ENCODE data around the gene HERC2. TPM values are rescaled to one million over a fixed set of nuclear protein-coding genes. Genes with fewer than 3 reads are reported as not detected.
A peak's percentile ranks its signal among the peaks of the same experiment; 100 is the strongest.
"Not testable (repeated sequence)": the region's sequence is repeated elsewhere in the genome, so short reads cannot be mapped to it uniquely, and the experiment has no call there.

The HERC2 gene
- total RNA-seq = 100 to 1,000 TPM in 1 of 3 donors, 10 to 100 TPM in 2; 61.2 to 109 (median 73.9) TPM
- long read RNA-seq, donor 1, partial matches to known transcripts = 43 of 45 reads
- long read RNA-seq, donor 1, other reads (novel, unspliced or antisense) = 1 of 45 reads
- long read RNA-seq, donor 2, partial matches to known transcripts = 13 of 19 reads
- long read RNA-seq, donor 2, other reads (novel, unspliced or antisense) = 3 of 19 reads

DNA sequence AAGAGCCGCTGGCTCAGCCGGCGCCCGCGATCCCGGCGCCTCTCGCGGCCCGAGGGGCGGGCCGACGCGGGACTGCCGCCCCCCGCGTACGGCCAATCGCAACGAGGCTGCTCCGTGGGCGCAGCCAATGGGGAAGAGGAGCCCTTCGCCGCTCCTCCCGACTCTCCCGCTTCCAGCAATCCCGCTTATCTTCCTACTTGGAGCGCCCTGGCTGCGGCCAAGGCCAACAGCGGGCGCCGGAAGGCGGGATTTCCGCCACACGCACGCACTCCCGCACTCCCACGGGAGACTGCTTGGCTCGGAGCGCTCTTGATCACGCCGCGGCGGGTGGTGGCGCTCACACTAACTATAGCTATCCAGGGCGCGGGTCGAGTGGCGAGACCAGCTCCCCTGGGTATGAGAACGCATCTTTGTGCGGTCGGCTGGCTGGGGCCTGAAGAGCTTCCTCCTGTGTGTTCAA is at the start of gene HERC2:
Gene HERC2 (minus strand): TSS at position 51 of the 460 bp plus-strand sequence. CDS start 746 bp downstream, outside the sequence.
- H3K36me3 ChIP-seq (ENCODE audit: low read depth); H3K4me3 ChIP-seq; ATAC-seq; intact Hi-C loops (cut with DNase I, micrococcal nuclease); DNase-seq; H3K4me1 ChIP-seq (ENCODE audit: low read depth); H3K9me3 ChIP-seq: not testable (repeated sequence)

GRCh38 chr15:28365502-28365901 is 43.5 kb upstream of the HERC2 start:
- peak in 1 of 3 donors; percentile 9 for DNase-seq
- H3K4me1 ChIP-seq (ENCODE audit: low read depth); H3K36me3 ChIP-seq (ENCODE audit: low read depth); H3K9me3 ChIP-seq; H3K4me3 ChIP-seq; ATAC-seq; intact Hi-C loops (cut with DNase I, micrococcal nuclease): not testable (repeated sequence)

GRCh38 chr15:28357984-28358383 is 36.0 kb upstream of the HERC2 start, which contains the start of gene GOLGA6L24:
GOLGA6L24 (minus strand) TSS chr15:28358084; CDS start chr15:28358023, 61 bp downstream.
- H3K4me3 ChIP-seq; H3K36me3 ChIP-seq (ENCODE audit: low read depth); H3K9me3 ChIP-seq; DNase-seq; intact Hi-C loops (cut with DNase I, micrococcal nuclease); ATAC-seq; H3K4me1 ChIP-seq (ENCODE audit: low read depth): not testable (repeated sequence)

GRCh38 chr15:28321358-28322078 is 461 bp downstream of the HERC2 start:
- H3K36me3 ChIP-seq (ENCODE audit: low read depth); H3K4me1 ChIP-seq (ENCODE audit: low read depth); H3K4me3 ChIP-seq; ATAC-seq; H3K9me3 ChIP-seq; intact Hi-C loops (cut with DNase I, micrococcal nuclease): not testable (repeated sequence)
- DNase-seq = peak in 2 of 3 donors; percentile 3 to 28

- H3K4me3 ChIP-seq; H3K9me3 ChIP-seq; H3K4me1 ChIP-seq (ENCODE audit: low read depth); intact Hi-C loops (cut with DNase I, micrococcal nuclease); ATAC-seq; DNase-seq; H3K36me3 ChIP-seq (ENCODE audit: low read depth): not testable (repeated sequence)
Observed at GRCh38 chr15:28319725-28320124, 2.3 kb downstream of the HERC2 start.

DNA sequence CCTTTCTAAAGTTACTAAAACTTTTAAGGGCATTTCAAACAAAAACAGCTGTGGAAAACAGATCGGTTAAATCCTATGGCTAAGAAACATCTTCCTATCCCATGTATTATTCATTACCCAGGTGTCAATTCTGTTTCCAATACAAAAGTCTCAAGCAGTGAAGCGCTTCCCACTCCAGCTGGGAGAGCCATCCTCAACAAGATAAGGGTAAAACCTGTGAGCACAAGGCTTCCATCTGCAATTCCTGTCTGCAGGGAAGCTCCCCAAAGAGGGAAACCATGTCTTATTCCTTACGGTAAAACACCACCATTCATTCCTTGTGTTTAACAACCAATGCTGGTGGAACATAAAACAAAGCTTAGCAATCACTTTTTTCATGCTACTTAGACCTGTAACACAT is 3.2 kb downstream of the HERC2 start:
- H3K4me1 ChIP-seq (ENCODE audit: low read depth); H3K4me3 ChIP-seq; intact Hi-C loops (cut with DNase I, micrococcal nuclease); ATAC-seq; DNase-seq; H3K9me3 ChIP-seq; H3K36me3 ChIP-seq (ENCODE audit: low read depth): not testable (repeated sequence)

DNA sequence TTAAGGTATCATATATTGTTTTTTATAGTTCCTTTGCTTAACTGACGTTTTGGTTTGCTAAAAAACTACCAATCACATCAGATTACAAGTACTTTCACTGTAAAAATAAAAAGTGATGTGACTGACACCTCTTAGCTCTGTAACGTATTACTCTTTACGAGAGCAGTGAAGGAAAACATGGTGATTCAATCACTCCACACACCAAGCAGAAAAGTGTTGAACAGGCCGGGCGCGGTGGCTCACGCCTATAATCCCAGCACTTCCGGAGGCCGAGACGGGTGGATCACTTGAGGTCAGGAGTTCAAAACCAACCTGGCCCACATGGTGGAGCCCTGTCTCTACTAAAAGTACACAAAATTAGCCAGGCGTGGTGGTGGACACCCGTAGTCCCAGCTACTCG is 3.9 kb downstream of the HERC2 start:
- H3K9me3 ChIP-seq; intact Hi-C loops (cut with DNase I, micrococcal nuclease); H3K4me1 ChIP-seq (ENCODE audit: low read depth); H3K36me3 ChIP-seq (ENCODE audit: low read depth); H3K4me3 ChIP-seq: not testable (repeated sequence)
- DNase-seq (peak in 1 of 3 donors; percentile 10), ATAC-seq (peak; percentile 36)

GRCh38 chr15:28316958-28317357 is 5.0 kb downstream of the HERC2 start:
- DNase-seq; H3K9me3 ChIP-seq; H3K4me1 ChIP-seq (ENCODE audit: low read depth); intact Hi-C loops (cut with DNase I, micrococcal nuclease); ATAC-seq; H3K4me3 ChIP-seq; H3K36me3 ChIP-seq (ENCODE audit: low read depth): not testable (repeated sequence)

GRCh38 chr15:28310454-28310853 is 11.5 kb downstream of the HERC2 start:
- ATAC-seq; H3K4me1 ChIP-seq (ENCODE audit: low read depth); DNase-seq; H3K4me3 ChIP-seq; H3K36me3 ChIP-seq (ENCODE audit: low read depth); H3K9me3 ChIP-seq; intact Hi-C loops (cut with DNase I, micrococcal nuclease): not testable (repeated sequence)

GRCh38 chr15:28308718-28309117 is 13.3 kb downstream of the HERC2 start:
- H3K4me3 ChIP-seq; H3K4me1 ChIP-seq (ENCODE audit: low read depth); intact Hi-C loops (cut with DNase I, micrococcal nuclease); DNase-seq; H3K36me3 ChIP-seq (ENCODE audit: low read depth); H3K9me3 ChIP-seq; ATAC-seq: not testable (repeated sequence)

- H3K36me3 ChIP-seq (ENCODE audit: low read depth); H3K4me1 ChIP-seq (ENCODE audit: low read depth); ATAC-seq; intact Hi-C loops (cut with DNase I, micrococcal nuclease); H3K9me3 ChIP-seq; DNase-seq; H3K4me3 ChIP-seq: not testable (repeated sequence)
Observed at GRCh38 chr15:28305700-28306099, 16.3 kb downstream of the HERC2 start.

DNA sequence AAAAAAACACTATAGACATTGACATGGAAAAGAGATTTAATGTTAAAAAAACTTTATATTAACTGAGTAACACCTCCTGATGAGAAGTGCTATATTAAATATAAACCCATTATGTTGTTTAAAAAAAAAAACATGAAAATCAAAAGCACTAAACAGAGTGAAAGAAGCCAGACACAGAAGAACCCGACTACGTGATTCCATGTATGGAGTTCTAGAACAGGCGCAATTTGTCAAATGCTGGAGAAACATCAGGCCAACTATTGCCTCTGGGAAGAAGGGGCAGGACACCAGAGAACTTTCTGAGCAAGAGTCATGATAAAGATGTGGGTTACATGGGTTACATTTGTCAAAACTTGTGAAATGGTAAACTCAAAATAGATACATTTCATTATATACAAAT is 24.5 kb downstream of the HERC2 start:
- H3K9me3 ChIP-seq; H3K4me3 ChIP-seq; H3K4me1 ChIP-seq (ENCODE audit: low read depth); DNase-seq; H3K36me3 ChIP-seq (ENCODE audit: low read depth); ATAC-seq; intact Hi-C loops (cut with DNase I, micrococcal nuclease): not testable (repeated sequence)

DNA sequence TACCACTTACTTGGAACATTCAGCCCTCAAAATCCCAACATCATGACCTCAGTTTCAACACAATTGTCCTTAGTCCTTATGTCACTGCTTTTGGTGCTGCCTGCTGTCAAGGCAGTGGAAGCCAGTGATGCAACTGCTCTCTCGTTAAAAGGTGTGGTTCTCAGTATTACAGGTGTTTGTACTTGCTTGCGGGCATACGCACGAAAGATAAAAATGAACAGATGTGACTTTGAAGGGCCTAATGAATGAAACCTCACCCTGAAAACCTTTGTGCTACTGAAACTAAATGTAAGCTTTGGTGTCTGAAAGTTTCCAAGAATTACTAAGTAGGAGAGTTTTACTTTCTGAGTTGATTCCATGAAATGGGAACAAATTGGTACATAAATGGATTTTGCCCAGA is 25.2 kb downstream of the HERC2 start:
- intact Hi-C loops (cut with DNase I, micrococcal nuclease); H3K4me3 ChIP-seq; H3K4me1 ChIP-seq (ENCODE audit: low read depth); H3K9me3 ChIP-seq; H3K36me3 ChIP-seq (ENCODE audit: low read depth); DNase-seq; ATAC-seq: not testable (repeated sequence)

GRCh38 chr15:28295009-28295563 is 26.9 kb downstream of the HERC2 start:
- DNase-seq; H3K9me3 ChIP-seq; H3K4me1 ChIP-seq (ENCODE audit: low read depth); H3K4me3 ChIP-seq; H3K36me3 ChIP-seq (ENCODE audit: low read depth); ATAC-seq; intact Hi-C loops (cut with DNase I, micrococcal nuclease): not testable (repeated sequence)

Data from mucosa of descending colon (tissue), 3 donors.